Chondrocyte (in vitro differentiated cells): ENCODE measurements around the gene TMX4. TPM values are rescaled to one million over a fixed set of nuclear protein-coding genes. Genes with fewer than 3 reads are reported as not detected.

Source experiments
- DNase-seq: peaks from one replicate; pipeline ENCODE4 v3.0.0; 2021; ENCODE audit warnings: mixed read lengths, low spot score
- H3K27ac Mint-ChIP-seq: one replicate; pipeline ENCODE4 v1.8.0; 2021; ENCODE audit warnings: mild to moderate bottlenecking, moderate library complexity, mixed read lengths; ENCODE audit not compliant: unreplicated experiment
- H3K27me3 Mint-ChIP-seq: 2 replicates; pipeline ENCODE4 v1.8.0; 2021; ENCODE audit warnings: low read depth, mixed read lengths
- H3K36me3 Mint-ChIP-seq: 2 replicates; pipeline ENCODE4 v1.8.0; 2021; ENCODE audit warnings: low read depth, mixed read lengths
- H3K4me1 Mint-ChIP-seq: 2 replicates; pipeline ENCODE4 v1.8.0; 2021; ENCODE audit warnings: low read depth, mild to moderate bottlenecking, mixed read lengths
- H3K4me3 Mint-ChIP-seq: one replicate; pipeline ENCODE4 v1.8.0; 2021; ENCODE audit warnings: mild to moderate bottlenecking, moderate library complexity, mixed read lengths; ENCODE audit not compliant: unreplicated experiment
- H3K9me3 Mint-ChIP-seq: 2 replicates; pipeline ENCODE4 v1.8.0; 2021; ENCODE audit warnings: low read depth, mixed read lengths
- total RNA-seq: library from RNA; stranded (reverse); gene quantifications from 3 replicates; pipeline ENCODE4 v1.2.1, GENCODE V29; 2021
- TF ChIP-seq, protein P1 (sequence below): fragments of 200-600 bp; sonication (generic); IDR thresholded peaks from 2 replicates; pipeline ENCODE4 v1.5.0; 2021; ENCODE audit warnings: antibody characterized with exemption, mild to moderate bottlenecking, moderate library complexity

The TMX4 gene
- total RNA-seq, 1 donor from 2014 or later = 25.7 TPM

DNA sequence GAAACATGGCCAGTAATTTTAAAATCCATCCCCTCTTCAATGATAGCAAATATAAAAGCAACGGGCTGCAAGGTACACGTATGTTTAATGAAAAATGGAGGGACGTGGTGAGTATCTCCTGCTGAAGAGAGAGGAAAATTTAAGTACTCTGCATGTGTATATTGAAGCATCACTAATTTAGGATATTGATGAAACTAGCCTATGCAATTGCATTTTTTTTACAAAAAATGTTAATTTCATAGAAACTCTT is 362 bp upstream of the TMX4 start:
- Mint-ChIP-seq H3K9me3 (no peaks in the 10 kb centered on the region), H3K27ac (peak overlapping the region; percentile 83), H3K4me3 (peak overlapping the region; percentile 86), H3K36me3 (no peaks in the 10 kb centered on the region), H3K27me3 (no peaks in the 10 kb centered on the region), H3K4me1 (peaks cover 10% of the 10 kb centered on the region)
- TF ChIP-seq, protein P1, sequence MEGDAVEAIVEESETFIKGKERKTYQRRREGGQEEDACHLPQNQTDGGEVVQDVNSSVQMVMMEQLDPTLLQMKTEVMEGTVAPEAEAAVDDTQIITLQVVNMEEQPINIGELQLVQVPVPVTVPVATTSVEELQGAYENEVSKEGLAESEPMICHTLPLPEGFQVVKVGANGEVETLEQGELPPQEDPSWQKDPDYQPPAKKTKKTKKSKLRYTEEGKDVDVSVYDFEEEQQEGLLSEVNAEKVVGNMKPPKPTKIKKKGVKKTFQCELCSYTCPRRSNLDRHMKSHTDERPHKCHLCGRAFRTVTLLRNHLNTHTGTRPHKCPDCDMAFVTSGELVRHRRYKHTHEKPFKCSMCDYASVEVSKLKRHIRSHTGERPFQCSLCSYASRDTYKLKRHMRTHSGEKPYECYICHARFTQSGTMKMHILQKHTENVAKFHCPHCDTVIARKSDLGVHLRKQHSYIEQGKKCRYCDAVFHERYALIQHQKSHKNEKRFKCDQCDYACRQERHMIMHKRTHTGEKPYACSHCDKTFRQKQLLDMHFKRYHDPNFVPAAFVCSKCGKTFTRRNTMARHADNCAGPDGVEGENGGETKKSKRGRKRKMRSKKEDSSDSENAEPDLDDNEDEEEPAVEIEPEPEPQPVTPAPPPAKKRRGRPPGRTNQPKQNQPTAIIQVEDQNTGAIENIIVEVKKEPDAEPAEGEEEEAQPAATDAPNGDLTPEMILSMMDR = no peak
- no peak for DNase-seq

GRCh38 chr20:8018958-8019245 is 659 bp downstream of the TMX4 start:
- Mint-ChIP-seq H3K9me3 (no peaks in the 10 kb centered on the region), H3K27ac (peak overlapping the region; percentile 82), H3K36me3 (no peaks in the 10 kb centered on the region), H3K4me1 (peaks cover 10% of the 10 kb centered on the region), H3K4me3 (peak overlapping the region; percentile 87), H3K27me3 (no peaks in the 10 kb centered on the region)
- DNase-seq = no peak
- TF ChIP-seq, protein P1 = no peak

DNA sequence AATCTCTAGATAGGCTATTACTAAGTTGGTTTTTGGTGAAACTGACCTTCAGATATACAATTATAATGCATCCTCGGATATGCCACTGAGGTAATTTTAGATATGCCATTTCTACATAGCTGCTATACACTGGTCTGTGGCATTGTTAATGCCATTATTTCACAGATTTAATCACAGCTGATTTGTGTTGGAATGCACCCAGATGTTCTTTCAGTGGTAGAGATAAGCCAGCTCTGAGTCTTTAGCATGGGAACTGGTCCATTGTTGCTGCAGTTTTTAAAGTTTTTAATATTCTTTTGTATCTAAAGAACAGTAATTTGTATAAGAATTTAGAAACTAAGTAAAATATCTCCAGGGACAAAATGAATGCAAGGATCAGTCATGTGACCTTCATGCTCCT is 6.8 kb downstream of the TMX4 start:
- Mint-ChIP-seq H3K9me3 (no peaks in the 10 kb centered on the region), H3K36me3 (no peaks in the 10 kb centered on the region), H3K4me1 (no peaks in the 10 kb centered on the region), H3K4me3 (no peak overlapping the region), H3K27me3 (no peaks in the 10 kb centered on the region), H3K27ac (no peak overlapping the region)
- DNase-seq = no peak
- TF ChIP-seq, protein P1 = no peak

- Mint-ChIP-seq H3K36me3 (peaks cover 4% of the 10 kb centered on the region), H3K27ac (no peak overlapping the region), H3K4me3 (no peak overlapping the region), H3K4me1 (no peaks in the 10 kb centered on the region), H3K9me3 (no peaks in the 10 kb centered on the region), H3K27me3 (no peaks in the 10 kb centered on the region)
- TF ChIP-seq, protein P1 = no peak
- DNase-seq = no peak
Observed at GRCh38 chr20:8008733-8009132, 10.8 kb downstream of the TMX4 start.

GRCh38 chr20:8007490-8007889 is 12.1 kb downstream of the TMX4 start:
- Mint-ChIP-seq H3K27me3 (no peaks in the 10 kb centered on the region), H3K36me3 (peaks cover 4% of the 10 kb centered on the region), H3K4me1 (no peaks in the 10 kb centered on the region), H3K9me3 (no peaks in the 10 kb centered on the region), H3K4me3 (no peak overlapping the region), H3K27ac (no peak overlapping the region)
- TF ChIP-seq, protein P1 = no peak
- DNase-seq = no peak
